SK-N-SH treated with all-trans-retinoic acid at 6 μM for 48 hours (cell line): ENCODE results near the gene MAPK8IP3.

Experiments used
- BACH2 ChIP-seq: fragments of 250-450 bp; sonication (Bioruptor Pico); IDR thresholded peaks from 2 replicates; pipeline ENCODE4 v1.9.0; 2021; ENCODE audit warnings: mild to moderate bottlenecking, borderline replicate concordance
- CREB5 ChIP-seq: fragments of 250-450 bp; sonication (Bioruptor Pico); IDR thresholded peaks from 2 replicates; pipeline ENCODE4 v1.5.1; 2020; ENCODE audit warnings: low read depth, mild to moderate bottlenecking, moderate library complexity
- ESRRG ChIP-seq: fragments of 250-450 bp; sonication (Bioruptor Pico); IDR thresholded peaks from 2 replicates; pipeline ENCODE4 v1.6.1; 2021; ENCODE audit warnings: mild to moderate bottlenecking
- GLIS3 ChIP-seq: fragments of 250-450 bp; sonication (Bioruptor Pico); IDR thresholded peaks from 2 replicates; pipeline ENCODE4 v1.5.0; 2020; ENCODE audit warnings: mild to moderate bottlenecking, moderate library complexity
- PATZ1 ChIP-seq: fragments of 250-450 bp; sonication (Bioruptor Pico); IDR thresholded peaks from 2 replicates; pipeline ENCODE4 v1.8.0; 2020; ENCODE audit warnings: mild to moderate bottlenecking, moderate library complexity, borderline replicate concordance
- TCF4 ChIP-seq: fragments of 250-450 bp; sonication (Bioruptor Pico); IDR thresholded peaks from 2 replicates; pipeline ENCODE4 v1.8.0; 2021; ENCODE audit warnings: mild to moderate bottlenecking, moderate library complexity, borderline replicate concordance
- TOX ChIP-seq: fragments of 250-450 bp; sonication (Bioruptor Pico); IDR thresholded peaks from 2 replicates; pipeline ENCODE4 v1.8.0; 2021; ENCODE audit warnings: mild to moderate bottlenecking, moderate library complexity, borderline replicate concordance
- ZFP3 ChIP-seq: fragments of 250-450 bp; sonication (Bioruptor Pico); IDR thresholded peaks from 2 replicates; pipeline ENCODE4 v1.5.0; 2020; ENCODE audit warnings: mild to moderate bottlenecking, moderate library complexity
- ZFP30 ChIP-seq: fragments of 450-650 bp; formaldehyde crosslinking; IDR thresholded peaks from 2 replicates; pipeline ENCODE4 v1.5.0; 2022; ENCODE audit warnings: mild to moderate bottlenecking, moderate library complexity

- no peak for TF ChIP-seq TOX (CRISPR knock-in tag)
- no peak for TF ChIP-seq TCF4
- no peak for TF ChIP-seq BACH2 (CRISPR knock-in tag)
- no peak for TF ChIP-seq ZFP30 (CRISPR knock-in tag)
- TF ChIP-seq ZFP3 (CRISPR knock-in tag) = no peak
- no peak for TF ChIP-seq CREB5 (CRISPR knock-in tag)
- no peak for TF ChIP-seq PATZ1
- no peak for TF ChIP-seq GLIS3
- TF ChIP-seq ESRRG (CRISPR knock-in tag) = no peak
Observed at GRCh38 chr16:1785846-1786170, 79.8 kb downstream of the MAPK8IP3 start.
